Measurements from ENCODE around the gene PHF19. TPM values are rescaled to one million over a fixed set of nuclear protein-coding genes. Genes with fewer than 3 reads are reported as not detected.

PHF19 gene
- total and polyA plus RNA-seq, 2 of the 8 experiments (the other 6 are each of a cell fraction or from before 2014, with no cell fraction given) = 28.2 to 31.8 TPM

- no peak for TF ChIP-seq CTCF (IDR thresholded peaks at IDR 0.05; ENCODE audit: control extremely low read depth in 1 of 3, insufficient read depth in 1 of 3, low read depth in 1 of 3, low read length in 3 of 3)
These were observed 467 bp upstream of the PHF19 start (continued) for GRCh38 chr9:120877276-120878034.
